Measurements from ENCODE around the gene ADAMTS9. TPM values are rescaled to one million over a fixed set of nuclear protein-coding genes. Genes with fewer than 3 reads are reported as not detected.

The ADAMTS9 gene
- total RNA-seq, 1 experiment from 2014 or later: 0.46 TPM

DNA sequence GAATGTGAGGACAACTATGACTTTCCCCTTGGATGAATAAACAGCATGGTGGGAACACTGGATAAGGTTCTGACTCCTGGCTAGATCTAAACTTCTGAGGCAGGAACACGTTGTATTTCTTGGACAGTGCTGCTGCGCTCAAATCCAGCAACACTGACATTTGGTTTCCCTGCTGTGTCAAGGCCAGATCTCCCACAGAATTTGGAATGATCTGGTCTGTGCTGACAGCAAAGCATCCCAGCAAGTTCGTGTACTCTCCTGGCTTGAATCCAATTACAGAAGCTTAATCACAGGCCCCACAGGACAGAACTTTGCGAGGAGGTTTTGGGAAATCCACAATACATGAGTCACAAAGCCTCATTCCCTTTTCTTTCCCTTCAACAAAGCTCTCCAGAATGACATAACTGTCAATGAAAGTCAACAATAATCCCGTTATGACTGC lies 92.5 kb downstream of the ADAMTS9 start:
- no peak overlapping the region for H3K4me2 ChIP-seq (ENCODE audit: insufficient read depth, insufficient read length, low read length)
- no peaks in the 10 kb centered on the region for H3K79me1 ChIP-seq (ENCODE audit: insufficient read depth, low read depth, low read length, poor library complexity, severe bottlenecking)
- H2BK20ac ChIP-seq (ENCODE audit: low read depth, low read length, poor library complexity, severe bottlenecking): no peak overlapping the region
- H2BK5ac ChIP-seq (ENCODE audit: insufficient read length, low read length): no peak overlapping the region
- H3K4me1 ChIP-seq (ENCODE audit: insufficient read depth, low read length): no peaks in the 10 kb centered on the region
- H2BK120ac ChIP-seq (ENCODE audit: low read depth, low read length, poor library complexity, severe bottlenecking): no peak overlapping the region
- H3K14ac ChIP-seq (ENCODE audit: insufficient read depth, low read length): no peak overlapping the region
- Mint-ChIP-seq H3K27ac (no peak overlapping the region), H3K36me3 (ENCODE audit: insufficient read depth in 1 of 3, low read depth in 3 of 3) (no peaks in the 10 kb centered on the region; a peak in 1 of 7 replicates), H3K4me1 (peaks cover 0 to 3% of the 10 kb centered on the region in 2 experiments; a peak in 2 of 4 replicates), H3K27me3 (ENCODE audit: low read depth) (peaks cover 1% of the 10 kb centered on the region), H3K9me3 (no peaks in the 10 kb centered on the region), H3K4me3 (no peak overlapping the region)
- no peak overlapping the region for H3K23ac ChIP-seq (ENCODE audit: insufficient read length, low read depth, low read length)
- no peak overlapping the region for H2AFZ ChIP-seq (ENCODE audit: low read length)
- no peak overlapping the region for H4K8ac ChIP-seq (replicated peaks; ENCODE audit: insufficient read length, low read depth, low read length)
- H3K23me2 ChIP-seq (ENCODE audit: insufficient read length, low read depth, low read length, poor library complexity, severe bottlenecking): no peaks in the 10 kb centered on the region
- H3K79me2 ChIP-seq (ENCODE audit: insufficient read depth, low read length): no peaks in the 10 kb centered on the region
- H2AK5ac ChIP-seq (ENCODE audit: insufficient read length, low read length): no peak overlapping the region
- no peak overlapping the region for H3K56ac ChIP-seq (ENCODE audit: insufficient read length, low read depth, low read length)
- WGBS (ENCODE audit: extremely low coverage, insufficient read length, low lambda C conversion rate): no CpG with 5 or more reads among the region's 5 CpGs
- H4K20me1 ChIP-seq (ENCODE audit: control insufficient read depth, insufficient read depth, insufficient read length): no peaks in the 10 kb centered on the region
- TF ChIP-seq, protein P1, sequence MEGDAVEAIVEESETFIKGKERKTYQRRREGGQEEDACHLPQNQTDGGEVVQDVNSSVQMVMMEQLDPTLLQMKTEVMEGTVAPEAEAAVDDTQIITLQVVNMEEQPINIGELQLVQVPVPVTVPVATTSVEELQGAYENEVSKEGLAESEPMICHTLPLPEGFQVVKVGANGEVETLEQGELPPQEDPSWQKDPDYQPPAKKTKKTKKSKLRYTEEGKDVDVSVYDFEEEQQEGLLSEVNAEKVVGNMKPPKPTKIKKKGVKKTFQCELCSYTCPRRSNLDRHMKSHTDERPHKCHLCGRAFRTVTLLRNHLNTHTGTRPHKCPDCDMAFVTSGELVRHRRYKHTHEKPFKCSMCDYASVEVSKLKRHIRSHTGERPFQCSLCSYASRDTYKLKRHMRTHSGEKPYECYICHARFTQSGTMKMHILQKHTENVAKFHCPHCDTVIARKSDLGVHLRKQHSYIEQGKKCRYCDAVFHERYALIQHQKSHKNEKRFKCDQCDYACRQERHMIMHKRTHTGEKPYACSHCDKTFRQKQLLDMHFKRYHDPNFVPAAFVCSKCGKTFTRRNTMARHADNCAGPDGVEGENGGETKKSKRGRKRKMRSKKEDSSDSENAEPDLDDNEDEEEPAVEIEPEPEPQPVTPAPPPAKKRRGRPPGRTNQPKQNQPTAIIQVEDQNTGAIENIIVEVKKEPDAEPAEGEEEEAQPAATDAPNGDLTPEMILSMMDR (conservative IDR thresholded peaks at IDR 0.05): no peak
- no peak overlapping the region for H2BK12ac ChIP-seq (ENCODE audit: insufficient read length, low read depth, low read length)
- no peak overlapping the region for H4K91ac ChIP-seq (ENCODE audit: insufficient read length, low read depth, low read length)
- H3K18ac ChIP-seq (ENCODE audit: insufficient read length, low read depth, low read length): no peak overlapping the region
- H3K9me3 ChIP-seq (ENCODE audit: control insufficient read depth, low read depth, low read length): no peaks in the 10 kb centered on the region
- H3T11ph ChIP-seq (ENCODE audit: low read length): no peak overlapping the region
- no peak for DNase-seq
- no peak overlapping the region for H3K9ac ChIP-seq (ENCODE audit: extremely low read depth, insufficient read length, low read length)
- H3K4ac ChIP-seq (ENCODE audit: low read depth, low read length): no peak overlapping the region
- no peaks in the 10 kb centered on the region for H3K27me3 ChIP-seq (ENCODE audit: insufficient read depth, low read length)
- no peak overlapping the region for H4K5ac ChIP-seq (ENCODE audit: insufficient read length, low read depth, low read length)
- H3K27ac ChIP-seq (ENCODE audit: insufficient read length, low read depth, low read length): no peak overlapping the region
- H2BK15ac ChIP-seq (ENCODE audit: low read depth, low read length): no peak overlapping the region
